Measurements from ENCODE around the gene LDHAL6A.

LDHAL6A gene

GRCh38 chr11:18490736-18491485 is 35.3 kb downstream of the LDHAL6A start:
- no peak for DNase-seq (ENCODE audit: low read depth)

GRCh38 chr11:18491924-18492323 is 36.3 kb downstream of the LDHAL6A start:
- no peak for DNase-seq (ENCODE audit: low read depth)

DNA sequence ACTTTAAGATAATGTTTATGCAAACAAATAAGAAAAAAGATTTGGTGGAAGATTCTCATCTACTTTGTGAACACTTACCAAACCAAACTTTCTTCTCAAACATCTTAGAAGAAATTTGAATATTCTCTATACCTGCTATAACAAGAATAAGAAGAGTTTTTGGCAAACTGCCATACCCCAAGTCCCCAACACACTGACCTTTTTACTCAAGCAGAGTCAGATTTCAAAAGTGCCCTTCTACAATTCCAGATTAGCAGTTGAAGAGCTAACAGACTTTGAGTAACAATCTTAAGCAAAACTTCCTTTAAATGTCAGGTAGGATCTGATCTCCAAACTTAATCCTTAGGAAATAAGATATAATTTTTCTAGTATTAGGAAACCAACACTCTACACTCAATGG is 37.2 kb downstream of the LDHAL6A start:
- no peak for DNase-seq (ENCODE audit: low read depth)

- DNase-seq (ENCODE audit: low read depth) = no peak
Measured at GRCh38 chr11:18493310-18493709, 37.7 kb downstream of the LDHAL6A start.

DNA sequence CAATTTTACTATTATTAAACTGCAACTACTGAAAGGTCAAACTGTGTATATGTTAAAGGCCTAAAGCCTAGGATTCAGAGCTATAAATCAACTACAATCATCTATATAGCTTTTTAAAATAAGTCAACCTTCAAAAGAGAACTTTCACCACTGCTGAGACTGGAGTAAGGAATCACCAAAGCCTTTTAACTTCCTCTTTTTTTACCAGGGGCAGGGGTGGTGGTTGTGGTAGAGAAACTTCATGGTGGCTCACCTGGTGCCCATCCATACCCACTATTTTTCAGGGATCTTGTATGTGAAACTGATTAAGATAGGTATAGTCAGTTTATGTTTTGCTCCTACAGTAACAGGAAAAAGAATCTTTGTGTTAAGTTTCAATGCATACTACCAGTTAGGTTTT is 39.6 kb downstream of the LDHAL6A start:
- no peak for DNase-seq (ENCODE audit: low read depth)

DNA sequence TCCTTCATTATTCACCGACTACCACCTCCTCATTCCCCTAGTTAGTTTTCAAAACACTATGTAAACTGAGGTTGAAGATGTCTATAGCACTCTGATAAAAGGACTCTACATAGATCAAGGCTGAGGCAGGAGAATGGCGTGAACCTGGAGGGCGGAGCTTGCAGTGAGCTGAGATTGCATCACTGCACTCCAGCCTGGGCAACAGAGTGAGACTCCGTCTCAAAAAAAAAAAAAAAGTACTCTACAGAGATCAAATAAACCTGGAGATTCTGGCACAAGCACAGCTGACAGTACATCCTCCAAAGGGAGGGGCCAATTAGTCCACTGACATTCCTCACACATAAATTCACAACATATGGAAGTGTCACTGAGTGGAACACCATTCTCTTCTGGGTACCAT is 40.0 kb downstream of the LDHAL6A start:
- DNase-seq (ENCODE audit: low read depth) = no peak

DNA sequence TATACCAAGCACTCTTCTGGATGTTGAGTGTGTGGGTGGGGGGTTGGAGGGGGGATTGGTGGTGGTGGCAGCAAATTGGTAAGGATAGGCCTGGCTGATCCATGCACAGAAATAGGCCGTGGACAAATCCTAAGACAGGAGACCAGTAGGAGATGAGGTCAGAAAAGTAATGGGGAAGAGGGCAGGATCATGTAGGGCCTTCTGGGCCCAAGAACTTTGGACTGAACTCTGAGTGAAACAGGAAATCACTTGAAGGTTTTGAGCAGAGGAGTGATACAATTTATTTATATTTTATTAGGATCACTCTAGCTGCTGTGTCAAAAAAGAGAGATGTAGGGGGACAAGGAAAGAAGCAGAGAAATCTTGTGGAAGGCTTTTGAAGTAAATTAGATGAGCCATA is 42.4 kb downstream of the LDHAL6A start:
- no peak for DNase-seq (ENCODE audit: low read depth)

DNA sequence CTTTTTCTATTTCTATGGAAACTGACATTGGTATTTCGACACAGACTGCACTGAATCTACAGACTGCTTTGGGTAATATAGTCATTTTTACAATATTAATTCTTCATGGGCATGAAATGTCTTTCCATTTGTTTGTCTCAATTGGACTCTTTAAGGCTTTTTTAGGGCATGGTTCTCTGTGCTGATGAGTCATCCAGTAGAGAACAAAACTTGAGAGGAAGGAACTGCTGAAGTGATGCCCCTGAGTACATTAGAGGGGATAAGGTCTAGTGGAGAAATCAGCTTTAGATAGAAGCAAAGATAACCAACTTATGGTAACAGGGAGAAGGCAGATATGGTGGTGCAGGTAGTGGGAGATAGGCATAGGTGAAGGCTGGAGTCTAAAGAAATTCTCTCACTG is 46.0 kb downstream of the LDHAL6A start:
- DNase-seq (ENCODE audit: low read depth) = no peak

DNA sequence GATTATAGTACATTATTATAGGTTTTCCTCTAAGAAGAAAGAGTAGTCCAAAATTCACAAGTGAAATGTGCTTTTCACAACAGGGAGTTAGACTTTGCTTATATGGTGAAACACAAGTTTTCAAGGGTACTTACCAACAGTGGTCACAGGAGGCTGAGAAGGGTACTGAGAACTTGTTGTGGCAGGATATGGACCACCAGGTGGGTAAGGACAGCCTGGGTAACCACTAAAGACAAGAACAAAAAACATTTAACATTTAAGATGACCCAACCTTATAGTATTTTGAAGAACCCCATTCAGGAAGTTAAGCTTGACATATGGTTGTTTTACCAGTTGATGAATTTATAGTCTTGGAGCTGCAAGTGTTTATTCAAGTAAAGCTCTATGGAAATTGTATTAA is 46.7 kb downstream of the LDHAL6A start:
- no peak for DNase-seq (ENCODE audit: low read depth)

- DNase-seq (ENCODE audit: low read depth) = no peak
Measured at GRCh38 chr11:18521122-18521521, 65.5 kb downstream of the LDHAL6A start.

DNA sequence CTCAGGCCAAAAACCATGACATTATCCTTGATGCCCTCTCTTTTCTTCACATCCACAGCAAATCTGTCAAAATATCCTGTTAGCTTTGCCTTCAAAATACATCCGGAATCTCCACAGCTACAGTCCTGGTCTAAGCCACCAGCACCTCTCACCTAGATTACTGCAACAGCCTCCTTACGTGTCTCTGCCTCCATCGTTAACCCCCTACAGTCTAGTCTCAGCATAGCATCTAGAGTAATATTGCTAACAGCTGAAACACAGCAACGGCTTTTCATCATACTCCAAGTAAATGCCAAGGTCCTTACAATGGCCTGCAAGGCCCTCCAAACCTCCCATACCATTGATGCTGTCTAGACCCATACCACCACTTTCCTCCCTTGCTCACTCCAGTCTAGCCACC is 66.7 kb downstream of the LDHAL6A start:
- no peak for DNase-seq (ENCODE audit: low read depth)

GRCh38 chr11:18523084-18523483 is 67.4 kb downstream of the LDHAL6A start:
- DNase-seq (ENCODE audit: low read depth) = no peak

- no peak for DNase-seq (ENCODE audit: low read depth)
Measured at GRCh38 chr11:18524248-18524647, 68.6 kb downstream of the LDHAL6A start.

- peak; percentile 11 for DNase-seq (ENCODE audit: low read depth)
Measured at GRCh38 chr11:18526130-18526520, 70.5 kb downstream of the LDHAL6A start.

DNA sequence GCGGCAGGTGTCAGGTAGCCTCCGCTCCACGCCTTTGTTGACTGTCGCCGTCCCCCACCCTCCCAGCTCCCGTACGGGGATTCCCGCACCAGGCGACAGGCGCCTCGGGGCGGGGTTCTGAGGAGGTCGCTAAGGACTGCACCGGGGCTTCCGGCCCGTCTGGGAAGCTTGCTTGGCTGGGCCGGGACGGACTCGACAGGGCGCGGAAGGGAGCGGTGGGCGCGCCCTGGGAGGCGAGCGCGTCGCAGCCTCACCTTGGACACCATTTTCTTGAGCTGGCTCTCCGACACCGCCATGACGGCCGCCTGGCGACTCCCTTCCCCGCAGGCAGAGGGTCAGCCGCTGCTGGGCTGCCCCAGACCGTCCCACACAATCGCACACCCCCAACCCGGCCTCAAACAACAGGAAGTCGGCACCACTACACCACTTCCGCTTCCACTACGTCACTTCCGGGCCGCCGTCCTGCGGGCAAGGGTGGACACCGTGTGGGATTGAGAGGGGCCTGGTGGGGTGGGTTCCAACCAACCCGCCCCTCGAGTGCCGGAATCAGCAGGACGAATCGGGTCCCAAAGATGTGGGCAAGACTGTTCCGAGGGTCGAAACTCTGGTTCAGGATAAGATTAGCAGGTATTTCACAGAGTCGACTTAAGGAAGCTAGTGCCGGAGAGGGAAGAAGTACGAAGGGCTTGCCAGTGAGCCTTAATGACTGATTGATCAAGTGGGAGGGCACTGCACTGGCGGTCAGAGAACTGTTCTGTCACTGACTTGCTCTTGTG is 71.1 kb downstream of the LDHAL6A start, which contains the start of gene TSG101:
TSG101 (minus strand) TSS at position 422 of the 776 bp plus-strand sequence; CDS start at position 296, 126 bp downstream.
- peak; percentile 78 for DNase-seq (ENCODE audit: low read depth)

DNA sequence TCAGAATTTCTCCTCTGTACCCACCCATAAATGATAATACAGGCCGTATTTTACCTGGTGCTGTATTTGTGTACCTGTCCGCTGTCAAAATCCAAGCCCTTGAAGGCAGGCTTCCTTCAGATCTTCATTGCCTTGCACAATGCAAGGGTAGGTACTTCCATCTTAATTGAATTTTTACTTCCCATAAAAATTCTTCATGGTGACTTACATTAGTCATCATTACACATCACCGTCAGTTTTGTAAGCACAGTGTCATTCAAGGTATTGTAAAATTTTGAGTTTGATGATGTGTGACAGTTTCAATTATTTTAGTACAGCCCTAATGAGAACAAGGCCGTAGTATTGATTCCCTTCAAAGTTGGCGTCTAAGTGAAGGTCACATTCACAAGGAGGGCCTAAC is 71.9 kb downstream of the LDHAL6A start:
- DNase-seq (ENCODE audit: low read depth) = no peak
